Measurements from ENCODE around the gene RNF141. TPM values are rescaled to one million over a fixed set of nuclear protein-coding genes. Genes with fewer than 3 reads are reported as not detected.

The RNF141 gene
- total and polyA plus RNA-seq, 2 of the 13 experiments (the other 11 are each of a cell fraction or from before 2014, with no cell fraction given) = 9.3 to 22.4 TPM

DNA sequence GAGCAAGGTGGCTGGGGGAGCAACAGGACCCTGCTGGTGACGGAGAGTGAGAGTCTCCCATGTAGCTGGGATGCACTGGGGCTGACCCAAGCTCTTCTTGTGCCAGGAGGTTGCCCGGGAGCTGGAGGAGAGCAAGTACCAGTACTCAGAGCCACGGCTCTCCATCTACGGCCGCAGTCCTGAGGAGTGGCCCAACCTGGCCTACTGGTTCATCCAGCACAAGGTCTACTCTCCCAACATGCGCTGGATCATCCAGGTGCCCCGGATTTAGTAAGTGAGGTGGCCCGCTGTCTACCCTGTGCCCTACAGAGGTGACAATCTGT is 45.6 kb downstream of the RNF141 start:
- ChIA-PET POLR2A (no interaction called here), CTCF (ENCODE audit: low intra/inter-chr PET ratio, low total read pairs) (no interaction called here)
- TF ChIP-seq MEIS2 (CRISPR knock-in tag; IDR thresholded peaks at IDR 0.05) (no peak), MTF2 (CRISPR knock-in tag; IDR thresholded peaks at IDR 0.05; ENCODE audit: borderline replicate concordance) (no peak), GATA4 (IDR thresholded peaks at IDR 0.05; ENCODE audit: borderline replicate concordance, low read depth) (no peak), MBD4 (IDR thresholded peaks at IDR 0.05; ENCODE audit: borderline replicate concordance, low read length) (no peak), TAF1 (CRISPR knock-in tag; IDR thresholded peaks at IDR 0.05) (no peak), SIN3A (IDR thresholded peaks at IDR 0.05; ENCODE audit: borderline replicate concordance, low read depth, low read length) (no peak), SALL2 (CRISPR knock-in tag; IDR thresholded peaks at IDR 0.05) (no peak), ETV6 (CRISPR knock-in tag; conservative IDR thresholded peaks at IDR 0.05) (no peak), SCMH1 (CRISPR knock-in tag; IDR thresholded peaks at IDR 0.05; ENCODE audit: borderline replicate concordance) (no peak), SNAPC2 (CRISPR knock-in tag; IDR thresholded peaks at IDR 0.05) (no peak), ZNF431 (CRISPR knock-in tag; IDR thresholded peaks at IDR 0.05; ENCODE audit: borderline replicate concordance, low read depth) (no peak), PLRG1 (conservative IDR thresholded peaks at IDR 0.05) (no peak)
- TF ChIP-seq, protein P1, sequence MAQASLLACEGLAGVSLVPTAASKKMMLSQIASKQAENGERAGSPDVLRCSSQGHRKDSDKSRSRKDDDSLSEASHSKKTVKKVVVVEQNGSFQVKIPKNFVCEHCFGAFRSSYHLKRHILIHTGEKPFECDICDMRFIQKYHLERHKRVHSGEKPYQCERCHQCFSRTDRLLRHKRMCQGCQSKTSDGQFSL (CRISPR knock-in tag; IDR thresholded peaks at IDR 0.05) = no peak
- TF ChIP-seq, protein P2, sequence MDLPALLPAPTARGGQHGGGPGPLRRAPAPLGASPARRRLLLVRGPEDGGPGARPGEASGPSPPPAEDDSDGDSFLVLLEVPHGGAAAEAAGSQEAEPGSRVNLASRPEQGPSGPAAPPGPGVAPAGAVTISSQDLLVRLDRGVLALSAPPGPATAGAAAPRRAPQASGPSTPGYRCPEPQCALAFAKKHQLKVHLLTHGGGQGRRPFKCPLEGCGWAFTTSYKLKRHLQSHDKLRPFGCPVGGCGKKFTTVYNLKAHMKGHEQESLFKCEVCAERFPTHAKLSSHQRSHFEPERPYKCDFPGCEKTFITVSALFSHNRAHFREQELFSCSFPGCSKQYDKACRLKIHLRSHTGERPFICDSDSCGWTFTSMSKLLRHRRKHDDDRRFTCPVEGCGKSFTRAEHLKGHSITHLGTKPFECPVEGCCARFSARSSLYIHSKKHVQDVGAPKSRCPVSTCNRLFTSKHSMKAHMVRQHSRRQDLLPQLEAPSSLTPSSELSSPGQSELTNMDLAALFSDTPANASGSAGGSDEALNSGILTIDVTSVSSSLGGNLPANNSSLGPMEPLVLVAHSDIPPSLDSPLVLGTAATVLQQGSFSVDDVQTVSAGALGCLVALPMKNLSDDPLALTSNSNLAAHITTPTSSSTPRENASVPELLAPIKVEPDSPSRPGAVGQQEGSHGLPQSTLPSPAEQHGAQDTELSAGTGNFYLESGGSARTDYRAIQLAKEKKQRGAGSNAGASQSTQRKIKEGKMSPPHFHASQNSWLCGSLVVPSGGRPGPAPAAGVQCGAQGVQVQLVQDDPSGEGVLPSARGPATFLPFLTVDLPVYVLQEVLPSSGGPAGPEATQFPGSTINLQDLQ (CRISPR knock-in tag; IDR thresholded peaks at IDR 0.05) = no peak
- TF ChIP-seq, protein P3, sequence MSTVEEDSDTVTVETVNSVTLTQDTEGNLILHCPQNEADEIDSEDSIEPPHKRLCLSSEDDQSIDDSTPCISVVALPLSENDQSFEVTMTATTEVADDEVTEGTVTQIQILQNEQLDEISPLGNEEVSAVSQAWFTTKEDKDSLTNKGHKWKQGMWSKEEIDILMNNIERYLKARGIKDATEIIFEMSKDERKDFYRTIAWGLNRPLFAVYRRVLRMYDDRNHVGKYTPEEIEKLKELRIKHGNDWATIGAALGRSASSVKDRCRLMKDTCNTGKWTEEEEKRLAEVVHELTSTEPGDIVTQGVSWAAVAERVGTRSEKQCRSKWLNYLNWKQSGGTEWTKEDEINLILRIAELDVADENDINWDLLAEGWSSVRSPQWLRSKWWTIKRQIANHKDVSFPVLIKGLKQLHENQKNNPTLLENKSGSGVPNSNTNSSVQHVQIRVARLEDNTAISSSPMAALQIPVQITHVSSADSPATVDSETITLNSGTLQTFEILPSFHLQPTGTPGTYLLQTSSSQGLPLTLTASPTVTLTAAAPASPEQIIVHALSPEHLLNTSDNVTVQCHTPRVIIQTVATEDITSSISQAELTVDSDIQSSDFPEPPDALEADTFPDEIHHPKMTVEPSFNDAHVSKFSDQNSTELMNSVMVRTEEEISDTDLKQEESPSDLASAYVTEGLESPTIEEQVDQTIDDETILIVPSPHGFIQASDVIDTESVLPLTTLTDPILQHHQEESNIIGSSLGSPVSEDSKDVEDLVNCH (CRISPR knock-in tag; IDR thresholded peaks at IDR 0.05) = no peak

More for the DNA sequence above, 45.6 kb downstream of the RNF141 start:
- Histone ChIP-seq H3K36me3 (replicated peaks in 1 of 2; ENCODE audit: control insufficient read depth in 1 of 2, insufficient read depth in 2 of 2, low read length in 2 of 2) (no peaks in the 10 kb centered on the region), H2AFZ (ENCODE audit: low read length) (no peak overlapping the region), H4K20me1 (ENCODE audit: insufficient read depth, low read length) (no peaks in the 10 kb centered on the region), H3K4me3 (replicated peaks in 1 of 3; ENCODE audit: insufficient read depth in 1 of 3, low read depth in 2 of 3, low read length in 3 of 3) (no peak overlapping the region), H3K79me2 (ENCODE audit: insufficient read depth, low read length) (no peaks in the 10 kb centered on the region), H3K27ac (ENCODE audit: extremely low read length, insufficient read depth, low read length) (no peak overlapping the region), H3K4me1 (ENCODE audit: insufficient read depth, low read length) (peaks cover 7% of the 10 kb centered on the region), H3K9me3 (ENCODE audit: low read length) (no peaks in the 10 kb centered on the region), H3K9ac (ENCODE audit: insufficient read depth, low read depth, low read length) (no peak overlapping the region), H3K27me3 (ENCODE audit: control insufficient read depth in 1 of 2, insufficient read depth in 2 of 2, low read length in 2 of 2) (no peaks in the 10 kb centered on the region), H3K4me2 (ENCODE audit: low read depth, low read length) (no peak overlapping the region)
- no peak for DNase-seq (ENCODE audit: low spot score)
- in situ Hi-C loops (cut with HindIII; ENCODE audit: extremely low pct_ligation_motif_present, low pct_unique_long_range_greater_than_20kb) (no loop called here), intact Hi-C loops (cut with micrococcal nuclease; ENCODE audit: unreplicated experiment) (no loop called here)
- no peak for FAIRE-seq
- no peak for ATAC-seq
- BruUV-seq (replicated peaks) = no TSS peak
- whole genome bisulfite sequencing (ENCODE audit: low lambda C conversion rate) = 50% methylated on average over 2 of the region's 8 CpGs
